K562 (cell line): Measurements from ENCODE around the gene VAMP8. TPM values are rescaled to one million over a fixed set of nuclear protein-coding genes. Genes with fewer than 3 reads are reported as not detected.
"Not testable (repeated sequence)": the region's sequence is repeated elsewhere in the genome, so short reads cannot be mapped to it uniquely, and the experiment has no call there.

ENCODE experiments used
- ATAC-seq: fragments of 200-7000 bp; cut with Tn5 transposase; 3 replicates; pipeline ENCODE4 v1.9.1; 2020; ENCODE audit warnings: moderate library complexity
- BruUV-seq: library from RNA; stranded (reverse); fragments of 400-500 nt; replicated peaks from 2 replicates; lab custom pipeline; 2021; lab: Mats Ljungman, UMichigan
- CTCF ChIA-PET: fragments of 300-600 bp; formaldehyde crosslinking; extraction: SDS; loops from one replicate; lab custom pipeline; 2021; ENCODE audit warnings: low intra/inter-chr PET ratio; lab: Yijun Ruan, JAX
- POLR2A ChIA-PET: fragments of 300-600, 350-650 bp; sonication (Branson Sonifier 250); formaldehyde crosslinking; extraction: SDS; loops from one replicate; lab custom pipeline; 2021; ENCODE audit warnings: antibody characterized with exemption, inconsistent platforms; lab: Yijun Ruan, JAX
- DNase-seq, 4 experiments: peaks; one replicate each; pipeline versions ENCODE4 v3.0.0 to v3.0.0-alpha.2; 2011 to 2018; ENCODE audit warnings: low spot score in 3 of 4, mixed read lengths in 3 of 4; ENCODE audit errors: extremely low read depth in 1 of 4
- FAIRE-seq: peaks from 2 replicates; lab custom pipeline; 2011; peaks lifted over from hg19 to GRCh38; lab: Jason Lieb, UNC
- H2AFZ ChIP-seq: 2 replicates; pipeline ENCODE4 v1.6.0; 2011; ENCODE audit warnings: low read depth, low read length, control low read depth, inconsistent platforms
- H3K27ac ChIP-seq: fragments of 200-600 bp; 3 replicates; pipeline ENCODE4 v1.8.0; 2011; ENCODE audit warnings: low read depth, mild to moderate bottlenecking, control low read depth, inconsistent platforms, low read length, moderate library complexity, mixed read lengths; ENCODE audit errors: extremely low read depth
- H3K27me3 ChIP-seq, 2 experiments: fragments of 300-600 bp in 1 of 2; 2 replicates in 1 of 2; 3 replicates in 1 of 2; pipeline versions ENCODE4 v1.6.0 to v1.8.0; 2011; ENCODE audit warnings: inconsistent platforms in 2 of 2, low read length in 2 of 2, mild to moderate bottlenecking in 1 of 2, mixed read lengths in 1 of 2, moderate library complexity in 1 of 2; ENCODE audit not compliant: control insufficient read depth in 2 of 2, insufficient read depth in 2 of 2
- H3K36me3 ChIP-seq: fragments of 300-600 bp; 3 replicates; pipeline ENCODE4 v1.8.0; 2011; ENCODE audit warnings: mild to moderate bottlenecking, low read length, inconsistent platforms; ENCODE audit not compliant: control insufficient read depth, insufficient read depth
- H3K4me1 ChIP-seq, 2 experiments: fragments of 200-600 bp in 1 of 2; replicated peaks in 1 of 2; 2 replicates in 1 of 2; 3 replicates in 1 of 2; pipeline versions ENCODE4 v1.5.1 to v1.8.0; 2011; ENCODE audit warnings: inconsistent platforms in 2 of 2, low read length in 2 of 2, mild to moderate bottlenecking in 1 of 2, mixed read lengths in 1 of 2, moderate library complexity in 1 of 2; ENCODE audit not compliant: control insufficient read depth in 2 of 2, insufficient read depth in 2 of 2
- H3K4me2 ChIP-seq: 2 replicates; pipeline ENCODE4 v1.6.1; 2011; ENCODE audit warnings: low read length, control low read depth, inconsistent platforms, mixed read lengths; ENCODE audit not compliant: insufficient read depth
- H3K4me3 ChIP-seq: fragments of 200-600 bp; sonication (generic), shearing (Covaris generic); 2 replicates; pipeline ENCODE4 v1.5.1; 2016; ENCODE audit warnings: control low read depth, inconsistent platforms
- H3K79me2 ChIP-seq: fragments of 200-600 bp; 3 replicates; pipeline ENCODE4 v1.8.0; 2011; ENCODE audit warnings: low read length, inconsistent platforms; ENCODE audit not compliant: control insufficient read depth, insufficient read depth
- H3K9ac ChIP-seq, 2 experiments: 2 replicates each; pipeline versions ENCODE4 v1.6.0 to v1.6.1; 2011; ENCODE audit warnings: low read depth in 2 of 2, low read length in 2 of 2, control low read depth in 1 of 2, inconsistent platforms in 1 of 2, mild to moderate bottlenecking in 1 of 2, mixed read lengths in 1 of 2; ENCODE audit not compliant: insufficient read depth in 1 of 2
- H3K9me1 ChIP-seq: one replicate; pipeline ENCODE4 v1.6.0; 2011; ENCODE audit warnings: inconsistent platforms, mild to moderate bottlenecking, low read length, moderate library complexity; ENCODE audit not compliant: control insufficient read depth, insufficient read depth
- H3K9me3 ChIP-seq: replicated peaks from 2 replicates; pipeline ENCODE4 v1.5.1; 2011; ENCODE audit warnings: low read depth, low read length, inconsistent platforms; ENCODE audit not compliant: control insufficient read depth, insufficient read depth
- H4K20me1 ChIP-seq: replicated peaks from 2 replicates; pipeline ENCODE4 v1.6.1; 2011; ENCODE audit warnings: low read length, inconsistent platforms, mixed read lengths; ENCODE audit not compliant: control insufficient read depth, insufficient read depth
- CCNT2 ChIP-seq: IDR thresholded peaks from 2 replicates; pipeline ENCODE4 v1.6.1; 2011; ENCODE audit warnings: borderline replicate concordance, low read depth, mild to moderate bottlenecking, moderate library complexity, mixed read lengths, low read length; ENCODE audit not compliant: insufficient read length; ENCODE audit errors: extremely low read depth
- DACH1 ChIP-seq: fragments of 450-650 bp; IDR thresholded peaks from 2 replicates; pipeline ENCODE4 v1.6.1; 2018; ENCODE audit not compliant: partially characterized antibody
- KDM2B ChIP-seq: fragments of 250-450 bp; sonication (Bioruptor Pico); IDR thresholded peaks from 2 replicates; pipeline ENCODE4 v1.8.0; 2021; ENCODE audit warnings: mild to moderate bottlenecking, moderate library complexity
- MEIS2 ChIP-seq: fragments of 450-650 bp; IDR thresholded peaks from 2 replicates; pipeline ENCODE4 v1.6.1; 2014; ENCODE audit warnings: mild to moderate bottlenecking; ENCODE audit not compliant: partially characterized antibody
- RBFOX2 ChIP-seq: fragments of 200-400 bp; formaldehyde crosslinking; IDR thresholded peaks from 2 replicates; pipeline ENCODE4 v1.6.1; 2017; ENCODE audit warnings: low read depth, mild to moderate bottlenecking, low read length, moderate library complexity
- RFX7 ChIP-seq: fragments of 250-450 bp; sonication (Bioruptor Pico); IDR thresholded peaks from 2 replicates; pipeline ENCODE4 v1.5.1; 2021; ENCODE audit warnings: mild to moderate bottlenecking
- SMARCA5 ChIP-seq: fragments of 450-650 bp; IDR thresholded peaks from 2 replicates; pipeline ENCODE4 v1.6.1; 2016
- SNIP1 ChIP-seq: fragments of 450-650 bp; IDR thresholded peaks from 2 replicates; pipeline ENCODE4 v1.7.1; 2017; ENCODE audit warnings: low read depth, mild to moderate bottlenecking
- TARDBP ChIP-seq: fragments of 450-650 bp; IDR thresholded peaks from 2 replicates; pipeline ENCODE4 v1.6.1; 2016
- ZKSCAN1 ChIP-seq: fragments of 150-350 bp; IDR thresholded peaks from 2 replicates; pipeline ENCODE4 v1.6.1; 2016; ENCODE audit warnings: low read depth, low read length
- ZNF551 ChIP-seq: fragments of 250-450 bp; sonication (Bioruptor Pico); IDR thresholded peaks from 2 replicates; pipeline ENCODE4 v1.5.0; 2021; ENCODE audit warnings: mild to moderate bottlenecking, moderate library complexity
- WGBS: fragments of 100-300 bp; shearing (Covaris generic); methylation state at CpG from one replicate; pipeline ENCODE4 v1.1.6; 2016; ENCODE audit warnings: low coverage, mixed read lengths; ENCODE audit not compliant: insufficient coverage; ENCODE audit errors: missing lambda C conversion rate; 5-methylcytosine and 5-hydroxymethylcytosine counted together
- in situ Hi-C: fragments of 300-500 bp; cut with MboI; formaldehyde crosslinking; loops from 4 replicates; pipeline ENCODE4 v1.15.0; 2018; ENCODE audit warnings: inconsistent platforms, mixed read lengths
- intact Hi-C: fragments of 100-400 bp; cut with micrococcal nuclease; formaldehyde crosslinking; loops from 2 replicates; pipeline ENCODE4 v1.14.2; 2022
- polyA plus RNA-seq, 8 experiments: library from polyadenylated mRNA; depleted of rRNA in 4 of 8; stranded (reverse) in 5 of 8; unstranded in 3 of 8; fragments of >200 nt; fragmentation: Nextera tagmentation in 2 of 8; fragmentation: Illumina TruSeq in 1 of 8; extraction: Ambion mirVana in 2 of 8; extraction: Trizol in 1 of 8; gene quantifications; 2 replicates each; pipeline versions ENCODE4 v1.2.1 to v1.2.3, GENCODE V29; 2011 to 2014; ENCODE audit warnings: inconsistent platforms in 1 of 8, missing spikeins in 1 of 8
- total RNA-seq, 7 experiments: library from RNA; depleted of rRNA in 6 of 7; stranded (reverse); fragments of >200 nt in 6 of 7; fragmentation: Illumina TruSeq in 2 of 7; extraction: Trizol in 2 of 7; gene quantifications; 2 replicates each; pipeline versions ENCODE4 v1.2.1 to v1.2.3, GENCODE V29; 2011 to 2021; ENCODE audit warnings: low replicate concordance in 1 of 7
- TF ChIP-seq, protein P1 (sequence below), 2 experiments: fragments of 450-650 bp in 1 of 2; sonication (generic) in 1 of 2; formaldehyde crosslinking; conservative IDR thresholded peaks; 2 replicates each; pipeline versions ENCODE4 v1.4.0 to v1.8.1; 2020 to 2022; ENCODE audit warnings: mild to moderate bottlenecking in 1 of 2, missing genetic modification reagents in 1 of 2
- TF ChIP-seq, protein P2 (sequence below): fragments of 250-450 bp; sonication (Bioruptor Pico); IDR thresholded peaks from 2 replicates; pipeline ENCODE4 v1.8.0; 2021; ENCODE audit warnings: moderate library complexity, mild to moderate bottlenecking, inconsistent platforms
- TF ChIP-seq, protein P3 (sequence below): sonication (generic); formaldehyde crosslinking; IDR thresholded peaks from 2 replicates; pipeline ENCODE4 v1.4.0; 2020; ENCODE audit warnings: mild to moderate bottlenecking, missing genetic modification reagents

The VAMP8 gene
- total and polyA plus RNA-seq, 9 of the 15 experiments (the other 6 are each of a cell fraction or from before 2014, with no cell fraction given): 107 to 571 (median 248) TPM

- POLR2A ChIA-PET: interaction anchor here (0.7 to 1.7 kb wide), 5 partner anchors 11 to 601 kb away, joined by 3 to 7 read pairs (median 3); partner anchors contain the start of gene RNF181
- peak; percentile 18 for TF ChIP-seq MEIS2
- in situ Hi-C loops, H3K9me1 ChIP-seq, ATAC-seq, H3K27me3 ChIP-seq, H2AFZ ChIP-seq, DNase-seq, BruUV-seq, H3K9me3 ChIP-seq, H4K20me1 ChIP-seq, FAIRE-seq, CTCF ChIA-PET: not testable (repeated sequence)
- Histone ChIP-seq H3K4me1 (peaks cover 11% of the 10 kb centered on the region in 2 experiments; a peak in 4 of 5 replicates), H3K4me2 (peak overlapping the region; percentile 73), H3K27ac (peak overlapping the region; percentile 88; the same call in 1 of the 3 replicates), H3K9ac (peak overlapping the region; percentile 39 to 88; a peak in 3 of 4 replicates), H3K36me3 (peaks cover 53% of the 10 kb centered on the region), H3K4me3 (peak overlapping the region; percentile 65; the same call in 1 of the 2 replicates), H3K79me2 (peaks cover 54% of the 10 kb centered on the region)
- WGBS: 83% methylated on average over 4 of the region's 5 CpGs
- intact Hi-C loops: loop anchor here (5.0 kb wide), 1 partner anchor 290 kb away; the partner anchor contains the start of gene TGOLN2
Observed at GRCh38 chr2:85617723-85618122, 40.3 kb downstream of the VAMP8 start.

- Histone ChIP-seq H3K79me2 (peaks cover 54% of the 10 kb centered on the region), H3K27ac (no peak overlapping the region), H3K9me3 (no peaks in the 10 kb centered on the region), H2AFZ (no peak overlapping the region), H3K4me1 (peaks cover 10 to 11% of the 10 kb centered on the region in 2 experiments; a peak in 4 of 5 replicates), H4K20me1 (no peaks in the 10 kb centered on the region; the same call in 1 of the 2 replicates), H3K9me1 (no peaks in the 10 kb centered on the region), H3K9ac (no peak overlapping the region), H3K4me3 (no peak overlapping the region), H3K36me3 (peaks cover 70% of the 10 kb centered on the region), H3K27me3 (no peaks in the 10 kb centered on the region), H3K4me2 (no peak overlapping the region)
- POLR2A ChIA-PET: interaction anchor here (1.0 to 2.6 kb wide), 3 partner anchors 8 to 24 kb away, joined by 3 to 8 read pairs (median 7); partner anchors contain the start of gene C2orf68
- intact Hi-C loops (loop anchor here (5.0 kb wide), 1 partner anchor 292 kb away; the partner anchor contains the start of gene TGOLN2), in situ Hi-C loops (no loop called here)
- BruUV-seq: no TSS peak
- no peak for ATAC-seq
- FAIRE-seq: no peak
- no peak for DNase-seq
- 88% methylated on average over 3 of the region's 6 CpGs for WGBS
- CTCF ChIA-PET: no interaction called here
- TF ChIP-seq KDM2B (CRISPR knock-in tag) (no peak), ZNF551 (no peak), SNIP1 (no peak), DACH1 (no peak), RFX7 (CRISPR knock-in tag) (no peak), TARDBP (no peak), SMARCA5 (no peak), CCNT2 (no peak), ZKSCAN1 (no peak), RBFOX2 (no peak)
- TF ChIP-seq, protein P1, sequence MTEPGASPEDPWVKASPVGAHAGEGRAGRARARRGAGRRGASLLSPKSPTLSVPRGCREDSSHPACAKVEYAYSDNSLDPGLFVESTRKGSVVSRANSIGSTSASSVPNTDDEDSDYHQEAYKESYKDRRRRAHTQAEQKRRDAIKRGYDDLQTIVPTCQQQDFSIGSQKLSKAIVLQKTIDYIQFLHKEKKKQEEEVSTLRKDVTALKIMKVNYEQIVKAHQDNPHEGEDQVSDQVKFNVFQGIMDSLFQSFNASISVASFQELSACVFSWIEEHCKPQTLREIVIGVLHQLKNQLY (CRISPR knock-in tag; conservative IDR thresholded peaks at IDR 0.05): no peak
- TF ChIP-seq, protein P2, sequence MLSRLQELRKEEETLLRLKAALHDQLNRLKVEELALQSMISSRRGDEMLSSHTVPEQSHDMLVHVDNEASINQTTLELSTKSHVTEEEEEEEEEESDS (CRISPR knock-in tag): no peak
- TF ChIP-seq, protein P3, sequence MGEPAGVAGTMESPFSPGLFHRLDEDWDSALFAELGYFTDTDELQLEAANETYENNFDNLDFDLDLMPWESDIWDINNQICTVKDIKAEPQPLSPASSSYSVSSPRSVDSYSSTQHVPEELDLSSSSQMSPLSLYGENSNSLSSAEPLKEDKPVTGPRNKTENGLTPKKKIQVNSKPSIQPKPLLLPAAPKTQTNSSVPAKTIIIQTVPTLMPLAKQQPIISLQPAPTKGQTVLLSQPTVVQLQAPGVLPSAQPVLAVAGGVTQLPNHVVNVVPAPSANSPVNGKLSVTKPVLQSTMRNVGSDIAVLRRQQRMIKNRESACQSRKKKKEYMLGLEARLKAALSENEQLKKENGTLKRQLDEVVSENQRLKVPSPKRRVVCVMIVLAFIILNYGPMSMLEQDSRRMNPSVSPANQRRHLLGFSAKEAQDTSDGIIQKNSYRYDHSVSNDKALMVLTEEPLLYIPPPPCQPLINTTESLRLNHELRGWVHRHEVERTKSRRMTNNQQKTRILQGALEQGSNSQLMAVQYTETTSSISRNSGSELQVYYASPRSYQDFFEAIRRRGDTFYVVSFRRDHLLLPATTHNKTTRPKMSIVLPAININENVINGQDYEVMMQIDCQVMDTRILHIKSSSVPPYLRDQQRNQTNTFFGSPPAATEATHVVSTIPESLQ (CRISPR knock-in tag): no peak
Observed at GRCh38 chr2:85619617-85620016, 42.2 kb downstream of the VAMP8 start.
